Measurements from ENCODE around the gene PA2G4.
"Not testable (repeated sequence)": the region's sequence is repeated elsewhere in the genome, so short reads cannot be mapped to it uniquely, and the experiment has no call there.

Gene PA2G4

GRCh38 chr12:56154818-56155217 lies 50.5 kb downstream of the PA2G4 start:
- no peak for DNase-seq

GRCh38 chr12:56155256-56155845 lies 51.0 kb downstream of the PA2G4 start:
- DNase-seq = no peak

DNA sequence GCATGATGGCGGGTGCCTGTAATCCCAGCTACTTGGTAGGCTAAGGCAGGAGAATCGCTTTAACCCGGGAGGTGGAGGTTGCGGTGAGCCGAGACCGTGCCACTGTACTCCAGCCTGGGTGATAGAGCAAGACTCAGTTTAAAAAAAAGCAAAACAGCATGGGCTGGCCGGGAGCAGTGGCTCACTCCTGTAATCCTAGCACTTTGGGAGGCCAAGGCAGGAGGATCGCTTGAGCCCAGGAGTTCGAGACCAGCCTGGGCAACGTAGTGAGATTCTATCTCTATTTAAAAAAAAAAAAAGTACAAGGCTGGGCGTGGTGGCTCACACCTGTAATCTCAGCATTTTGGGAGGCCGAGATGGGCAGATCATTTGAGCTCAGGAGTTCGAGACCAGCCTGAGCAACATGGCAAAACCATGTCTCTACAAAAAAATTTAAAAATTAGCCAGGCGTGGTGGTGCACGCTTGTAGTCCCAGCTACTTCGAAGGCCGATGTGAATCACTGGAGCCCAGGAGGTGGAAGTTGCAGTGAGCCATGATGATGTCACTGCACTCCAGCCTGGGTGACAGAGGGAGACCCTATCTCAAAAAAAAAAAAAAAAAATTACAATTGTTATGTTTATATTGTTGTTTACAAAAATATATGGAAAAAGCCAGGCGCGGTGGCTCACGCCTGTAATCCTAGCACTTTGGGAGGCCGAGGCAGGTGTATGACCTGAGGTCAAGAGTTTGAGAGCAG lies 52.3 kb downstream of the PA2G4 start:
- not testable (repeated sequence) for DNase-seq

DNA sequence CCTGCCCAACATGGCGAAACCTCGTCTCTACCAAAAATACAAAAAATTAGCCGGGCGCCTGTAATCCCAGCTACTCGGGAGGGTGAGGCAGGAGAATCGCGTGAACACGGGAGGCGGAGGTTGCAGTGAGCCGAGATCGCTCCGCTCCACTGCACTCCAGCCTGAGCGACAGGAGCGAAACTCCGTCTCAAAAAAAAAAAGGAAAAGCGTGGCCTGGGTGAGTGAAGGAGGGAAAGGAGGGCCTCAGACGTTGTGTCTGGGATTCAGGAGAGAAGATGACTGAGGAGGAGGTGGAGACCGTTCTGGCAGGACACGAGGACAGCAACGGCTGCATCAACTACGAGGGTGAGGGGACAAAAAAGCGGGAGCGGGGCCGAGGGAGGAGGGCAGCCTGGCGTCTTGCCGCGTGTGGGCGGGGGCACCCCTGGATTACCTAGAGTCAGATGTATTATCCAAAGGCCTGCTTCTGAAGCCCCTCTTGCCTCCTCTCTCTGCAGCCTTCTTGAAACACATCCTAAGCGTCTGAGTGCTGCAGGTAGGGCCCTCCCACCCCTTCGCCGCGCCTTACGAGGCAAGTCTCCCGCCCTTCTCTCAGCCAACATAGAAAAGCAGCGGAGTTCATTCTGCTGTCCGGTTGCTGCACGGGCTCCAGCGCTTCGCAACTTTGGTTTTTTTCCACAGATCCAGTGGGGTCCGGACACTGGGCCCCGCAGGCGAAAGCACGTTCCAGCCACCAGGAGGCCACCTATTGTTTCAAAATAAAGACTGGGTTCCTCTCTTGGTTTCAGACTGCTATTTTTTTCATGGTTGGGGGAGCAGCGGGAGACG lies 53.1 kb downstream of the PA2G4 start:
- peak; percentile 63 for DNase-seq

- DNase-seq = peak; percentile 97
Observed at GRCh38 chr12:56158029-56158925, 53.9 kb downstream of the PA2G4 start, which contains the start of gene MYL6. MYL6 (plus strand) TSS chr12:56158359; CDS start chr12:56158402, 43 bp downstream.

GRCh38 chr12:56158926-56159461 lies 54.6 kb downstream of the PA2G4 start:
- DNase-seq = peak; percentile 21

- DNase-seq = no peak
Observed at GRCh38 chr12:56159482-56160192, 55.3 kb downstream of the PA2G4 start.

- no peak for DNase-seq
Observed at GRCh38 chr12:56160193-56160763, 55.9 kb downstream of the PA2G4 start.

DNA sequence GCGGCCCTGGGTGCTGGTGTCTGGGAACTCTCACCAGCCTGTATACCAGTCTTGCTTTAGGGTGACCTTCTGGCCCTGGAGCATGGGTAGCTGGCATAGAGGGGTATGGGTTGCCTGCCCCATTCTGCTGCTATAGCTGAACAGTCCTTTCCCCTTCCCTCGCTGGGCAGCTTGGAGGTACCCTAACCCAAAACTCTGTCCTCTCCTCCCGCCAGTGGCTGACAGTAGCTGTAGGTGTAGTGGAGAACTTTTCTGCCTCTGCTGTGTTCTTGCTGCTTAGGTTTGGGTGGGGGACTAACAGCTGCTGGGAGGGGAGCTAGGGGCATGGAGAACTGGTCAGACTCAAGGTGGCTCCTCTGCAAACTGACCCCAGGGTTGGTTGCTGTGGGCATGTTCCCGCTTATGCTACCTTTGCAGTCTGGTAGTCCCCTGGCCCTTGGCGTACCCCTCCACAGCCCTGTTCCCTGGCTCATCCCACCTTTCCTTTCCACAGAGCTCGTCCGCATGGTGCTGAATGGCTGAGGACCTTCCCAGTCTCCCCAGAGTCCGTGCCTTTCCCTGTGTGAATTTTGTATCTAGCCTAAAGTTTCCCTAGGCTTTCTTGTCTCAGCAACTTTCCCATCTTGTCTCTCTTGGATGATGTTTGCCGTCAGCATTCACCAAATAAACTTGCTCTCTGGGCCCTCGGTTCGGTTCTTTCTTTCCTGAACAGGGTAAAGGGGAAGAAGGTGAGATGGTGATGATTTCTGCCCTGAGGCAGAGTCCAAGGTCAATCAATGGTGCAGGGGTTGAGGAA lies 56.7 kb downstream of the PA2G4 start:
- no peak for DNase-seq

GRCh38 chr12:56161690-56162351 lies 57.5 kb downstream of the PA2G4 start:
- no peak for DNase-seq

DNA sequence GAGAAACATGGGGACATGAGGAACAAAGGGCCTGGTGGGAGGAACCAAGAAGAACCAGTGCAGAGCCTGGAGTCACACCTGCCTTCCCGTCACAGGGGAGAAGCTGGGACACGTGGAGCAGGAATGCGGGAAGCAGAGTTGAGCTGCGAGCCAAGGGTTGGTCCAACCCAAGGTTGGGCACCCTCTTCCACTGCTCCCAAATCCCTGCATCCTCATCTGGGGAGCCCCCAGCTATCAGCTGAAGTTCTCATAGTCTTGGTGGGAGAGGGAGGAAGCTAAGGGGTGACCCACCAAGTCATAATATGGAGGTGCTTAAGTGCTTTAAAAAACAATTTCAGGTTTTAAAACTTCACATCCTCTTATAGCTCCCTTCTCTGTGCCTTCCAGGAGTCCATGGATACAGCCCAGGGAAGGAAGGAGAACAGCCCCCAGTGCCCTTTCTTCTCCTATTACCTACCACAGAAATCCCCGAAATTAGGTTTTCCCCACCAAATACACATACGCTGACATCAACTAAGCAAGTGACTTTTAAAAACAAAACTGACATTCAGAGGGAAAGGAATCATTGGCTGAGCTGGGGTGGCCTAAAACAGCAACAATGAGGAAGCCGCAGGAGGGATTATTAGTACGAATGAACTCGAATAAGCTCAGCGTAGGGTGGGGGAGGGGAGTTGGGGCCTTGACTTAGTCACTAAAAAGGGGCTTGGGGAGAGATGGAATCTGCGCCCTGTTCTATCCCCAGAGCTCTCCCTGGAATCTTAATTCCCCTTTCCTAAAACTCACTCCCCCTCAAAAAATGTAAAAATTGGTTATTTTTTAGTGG lies 58.3 kb downstream of the PA2G4 start:
- no peak for DNase-seq

Data from NCI-H510A (cell line).